SKM-1 (cell line): ENCODE results near the gene LMO7.
"Not testable (repeated sequence)": the region's sequence is repeated elsewhere in the genome, so short reads cannot be mapped to it uniquely, and the experiment has no call there.

ENCODE experiments used
- DNase-seq: peaks from one replicate; lab custom pipeline; 2025; ENCODE audit not compliant: unreplicated experiment; lab: John Stamatoyannopoulos, UW

The LMO7 gene

DNA sequence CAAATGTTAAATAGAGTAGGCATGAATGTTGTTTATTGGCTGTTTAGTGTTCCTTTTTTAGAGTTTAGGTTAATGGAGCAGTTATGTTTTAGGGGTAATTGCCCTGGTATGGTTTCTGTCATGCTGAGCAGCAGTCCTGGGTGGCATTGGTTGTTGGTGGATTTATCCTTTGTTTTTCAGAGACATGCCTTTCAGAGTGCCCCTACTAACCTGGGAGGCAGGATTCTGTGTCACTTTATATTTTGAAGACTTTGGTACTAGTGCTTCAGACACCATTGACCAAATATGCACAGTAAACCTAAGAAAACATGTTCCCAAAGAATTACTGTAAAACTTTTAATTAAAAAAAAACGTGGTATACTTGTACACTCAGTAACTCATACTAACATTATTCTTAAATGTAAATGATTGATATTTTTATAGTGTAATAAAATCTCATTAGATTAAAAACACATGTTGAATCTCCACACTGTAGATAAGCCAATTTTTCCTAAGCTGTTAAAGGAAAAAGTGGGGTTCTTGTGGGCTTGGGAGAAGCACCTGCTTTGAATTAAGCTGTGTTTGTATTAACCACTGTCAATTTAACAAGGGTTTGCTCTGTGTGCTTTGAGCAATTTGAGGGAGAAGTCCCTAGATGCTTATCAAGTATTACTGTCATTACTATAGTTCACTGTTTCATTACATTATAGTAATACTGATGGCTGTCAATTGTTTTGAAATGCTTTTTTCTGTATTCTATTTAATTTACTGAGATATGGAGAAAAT, 133.2 kb downstream of the LMO7 start:
- no peak for DNase-seq

DNA sequence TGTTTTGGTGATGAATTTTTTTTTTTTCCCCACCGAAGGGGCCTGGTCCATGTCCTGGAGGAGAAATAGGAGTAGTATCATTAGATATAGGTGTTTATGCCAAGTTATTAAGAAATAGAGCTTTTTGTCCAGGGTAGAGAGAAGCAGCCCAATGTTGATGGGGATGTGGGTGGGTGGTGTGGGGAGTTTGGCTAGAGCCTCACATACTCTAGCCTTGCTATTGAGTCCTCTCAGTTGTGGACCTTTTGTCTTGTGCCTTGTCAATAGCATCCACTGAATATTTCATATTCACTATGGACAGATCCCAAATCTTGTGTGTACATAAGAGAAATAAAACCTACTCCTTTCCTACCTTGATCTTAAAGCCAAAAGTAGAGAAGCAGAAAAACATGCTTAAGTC, 134.0 kb downstream of the LMO7 start:
- DNase-seq, result no peak

DNA sequence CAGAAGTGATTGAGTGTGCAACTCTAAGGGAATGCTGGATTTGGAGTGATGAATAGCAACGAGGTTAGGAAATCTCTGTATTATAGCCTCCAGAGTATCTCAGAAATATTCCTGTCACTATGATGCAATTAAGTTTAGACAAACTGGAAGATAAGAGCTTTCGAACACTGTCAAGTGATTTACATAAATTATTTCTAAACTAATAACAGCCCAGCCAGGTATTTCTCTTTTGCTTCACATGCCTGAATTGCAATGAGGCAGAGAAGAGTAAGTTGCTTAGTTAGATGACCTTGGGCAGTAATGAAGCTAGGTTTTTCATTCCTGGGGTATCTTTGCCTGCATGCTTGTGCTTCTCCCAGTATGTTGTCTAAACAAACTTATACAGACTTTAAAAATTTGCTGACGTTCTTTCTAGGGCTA, 134.5 kb downstream of the LMO7 start:
- no peak for DNase-seq

DNA sequence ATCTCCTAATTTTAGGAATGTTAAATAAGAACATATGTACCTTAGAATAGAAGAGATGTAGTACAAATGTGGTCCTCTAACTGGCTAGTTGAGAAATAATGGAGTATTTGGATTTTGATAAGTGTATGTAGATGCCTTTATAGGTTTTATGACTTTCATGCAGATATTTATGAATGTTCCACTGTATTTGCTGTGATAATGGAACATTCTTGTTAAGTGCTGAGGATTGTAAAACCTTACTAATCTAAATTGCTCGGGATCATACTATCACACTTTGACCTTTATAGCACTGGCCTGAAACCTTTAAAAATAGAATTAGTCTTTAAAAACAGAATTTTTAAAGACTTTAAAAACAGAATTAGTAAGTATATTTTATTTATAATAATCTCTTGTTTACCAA, 135.1 kb downstream of the LMO7 start:
- no peak for DNase-seq

DNA sequence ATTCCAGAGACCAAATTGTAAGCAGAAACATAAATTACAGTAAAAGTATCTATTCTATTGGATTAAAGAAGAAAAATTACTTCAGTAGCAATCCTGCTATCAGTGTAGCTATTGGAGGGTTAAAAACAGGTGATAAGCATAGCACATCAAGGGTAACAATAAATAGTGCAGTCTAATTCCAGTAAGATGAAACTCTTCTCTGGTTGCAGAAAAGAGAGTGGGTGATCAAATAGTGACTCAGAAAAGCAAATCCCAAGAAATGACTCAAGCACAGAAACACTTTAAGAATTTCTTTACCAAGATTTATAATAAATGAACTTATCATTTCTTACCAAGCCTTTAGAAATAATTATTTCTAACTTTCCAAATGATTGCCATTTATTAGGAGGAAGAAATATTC, 135.7 kb downstream of the LMO7 start:
- DNase-seq, result no peak

DNA sequence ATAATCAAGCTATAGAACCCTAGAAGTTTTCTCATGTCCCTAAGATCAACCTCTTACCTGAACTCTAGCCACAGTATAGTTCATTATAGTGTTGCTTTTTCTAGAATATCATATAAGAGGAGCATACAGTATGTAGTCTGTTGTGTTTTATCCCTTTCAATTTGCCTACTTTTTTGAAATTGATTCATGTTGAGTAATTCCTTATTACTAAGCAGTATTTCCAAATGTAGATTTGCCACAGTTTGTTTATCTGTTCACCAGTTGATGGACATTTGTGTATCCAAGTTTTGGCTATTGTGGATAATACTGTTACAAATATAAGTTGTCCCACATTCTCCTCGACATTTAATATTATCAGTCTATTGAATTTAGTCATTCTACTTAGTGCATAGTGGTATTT, 138.0 kb downstream of the LMO7 start:
- DNase-seq, result no peak

DNA sequence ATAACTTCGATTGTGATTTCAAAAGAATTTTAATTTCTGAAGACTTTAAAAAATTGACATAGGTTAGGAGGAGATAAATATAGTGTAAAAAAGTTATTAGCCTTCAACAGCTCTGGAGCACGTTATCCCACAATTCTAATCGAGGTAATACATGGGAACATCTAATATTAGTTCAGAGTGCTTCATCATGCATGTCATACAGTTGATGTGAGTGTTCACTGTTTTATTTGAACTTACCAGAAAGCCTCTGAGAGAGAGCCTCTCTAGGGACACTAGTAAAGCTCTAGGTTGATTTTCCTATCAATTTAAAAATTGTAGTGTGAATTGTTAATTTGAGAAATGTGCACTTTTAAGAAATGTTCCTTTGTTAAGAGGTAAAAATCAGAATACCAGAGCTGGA, 140.4 kb downstream of the LMO7 start:
- DNase-seq, result no peak

DNA sequence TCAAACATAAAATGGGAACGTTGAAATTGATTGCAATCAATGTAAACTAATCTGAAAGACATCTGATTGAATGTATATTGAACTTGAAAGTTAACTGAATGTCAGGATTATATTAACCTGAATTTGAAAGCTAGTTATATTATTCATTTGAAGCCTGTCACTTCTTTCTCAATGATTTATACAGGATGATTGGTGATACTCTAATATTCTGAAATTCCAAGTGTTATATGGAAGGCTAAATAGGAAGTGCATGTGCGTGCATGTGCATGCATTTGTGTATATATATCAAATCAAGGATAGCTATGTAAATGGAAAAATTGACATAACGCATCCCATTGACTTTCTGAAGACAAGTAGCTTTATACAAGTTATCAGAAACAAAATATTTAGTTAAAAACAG, 143.3 kb downstream of the LMO7 start:
- no peak for DNase-seq

DNA sequence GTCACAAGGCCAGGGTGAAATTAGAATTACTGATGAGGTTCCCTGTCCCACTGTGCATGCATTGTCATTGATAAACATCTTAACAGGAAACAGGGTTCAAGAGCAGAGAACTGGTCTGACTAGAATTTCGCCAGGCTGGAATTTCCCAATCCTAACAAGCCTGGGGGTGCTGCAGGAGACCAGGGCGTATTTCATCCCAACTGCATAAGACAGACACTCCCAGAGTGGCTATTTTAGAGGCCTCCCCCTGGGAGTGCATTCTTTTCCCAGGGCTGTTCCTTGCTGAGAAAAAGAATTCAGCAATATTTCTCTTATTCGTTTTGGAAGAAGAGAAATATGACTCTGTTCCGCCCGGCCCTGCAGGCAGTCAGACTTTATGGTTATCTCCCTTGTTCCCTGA, 144.0 kb downstream of the LMO7 start:
- DNase-seq, result not testable (repeated sequence)

DNA sequence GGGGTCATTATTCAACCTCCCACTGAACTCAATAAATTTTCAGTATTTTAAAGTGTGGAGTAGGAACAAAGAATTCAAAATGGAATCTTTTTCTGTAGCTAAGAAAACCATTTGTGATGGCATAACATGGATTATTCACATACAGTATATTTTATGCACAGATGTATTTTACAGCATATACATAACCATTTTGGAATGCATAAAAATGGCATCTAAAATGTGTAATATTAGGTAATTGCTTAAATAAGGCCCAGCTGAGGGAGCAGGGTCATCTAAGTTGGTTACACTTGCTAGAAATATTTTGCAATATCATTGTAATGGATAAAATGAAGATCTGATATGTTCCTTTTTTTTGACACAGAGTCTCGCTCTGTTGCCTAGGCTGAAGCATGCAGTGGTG, 146.9 kb downstream of the LMO7 start:
- DNase-seq, result no peak

DNA sequence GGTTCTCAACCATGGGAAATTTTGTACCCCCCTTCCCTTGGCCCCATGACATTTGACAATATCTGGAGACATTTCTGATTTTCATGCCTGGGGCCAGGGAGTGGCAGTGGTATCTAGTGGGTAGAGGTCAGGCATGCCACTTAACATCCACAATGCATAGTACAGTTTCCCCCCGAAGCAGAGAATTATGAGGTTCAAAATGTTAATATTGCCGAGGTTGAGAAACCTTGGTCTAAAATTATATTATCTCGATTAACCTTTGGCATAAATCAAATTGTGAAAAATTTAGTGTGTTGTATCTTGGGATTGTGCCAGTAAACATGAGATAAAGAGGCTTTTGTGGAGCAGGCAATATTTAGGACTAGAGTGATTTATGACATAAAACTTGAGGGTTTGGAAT, 147.9 kb downstream of the LMO7 start:
- DNase-seq, result no peak

DNA sequence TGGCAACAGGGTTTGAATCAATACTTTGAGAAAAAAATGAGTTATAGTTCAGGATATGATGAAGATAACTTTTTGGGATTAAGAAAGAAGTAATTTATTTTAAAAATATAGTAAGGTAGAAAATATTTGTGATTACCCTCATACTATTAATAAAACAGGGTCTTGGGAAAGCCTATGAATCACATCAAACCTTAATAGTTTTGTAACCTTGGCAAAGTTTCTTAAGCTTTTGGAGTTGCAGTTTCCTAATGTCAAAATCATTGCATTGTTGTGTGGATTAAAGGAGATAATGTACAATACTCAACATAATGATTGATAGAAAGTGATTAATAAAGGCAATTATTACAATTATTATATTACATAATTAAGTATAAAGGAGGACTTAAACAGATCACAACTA, 149.0 kb downstream of the LMO7 start:
- no peak for DNase-seq

DNA sequence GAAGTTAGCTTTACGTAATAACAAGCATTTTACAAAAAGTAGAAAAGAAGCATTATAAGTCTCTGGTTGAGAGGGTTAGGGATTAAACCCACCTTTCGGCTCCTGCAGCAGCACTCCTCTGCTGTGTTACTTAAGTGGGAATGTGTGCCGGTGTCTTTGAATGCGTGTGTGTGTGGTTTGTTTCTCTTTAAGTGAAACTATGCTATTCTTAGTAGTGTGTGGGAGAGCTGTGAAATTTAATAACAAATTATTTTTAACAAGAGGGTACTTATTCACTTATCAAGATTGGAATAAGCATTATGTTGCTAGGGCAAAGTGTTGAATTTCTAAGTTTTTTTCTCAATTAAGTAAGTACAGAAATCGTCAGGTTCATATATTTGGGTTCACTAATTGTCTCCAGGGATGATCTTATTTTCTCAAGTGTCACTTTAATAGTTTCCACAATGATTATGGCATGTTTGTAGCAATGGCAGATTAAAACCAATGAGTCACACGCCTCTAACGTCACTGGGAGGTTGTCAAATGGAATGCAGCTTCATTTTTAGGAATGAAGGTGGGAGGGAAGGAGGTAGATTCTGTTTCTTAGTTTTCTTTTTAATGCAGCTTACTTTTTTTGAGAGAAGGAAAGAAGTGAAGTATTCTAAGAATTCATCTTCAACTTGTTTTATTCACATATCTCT, 151.3 kb downstream of the LMO7 start:
- no peak for DNase-seq

DNA sequence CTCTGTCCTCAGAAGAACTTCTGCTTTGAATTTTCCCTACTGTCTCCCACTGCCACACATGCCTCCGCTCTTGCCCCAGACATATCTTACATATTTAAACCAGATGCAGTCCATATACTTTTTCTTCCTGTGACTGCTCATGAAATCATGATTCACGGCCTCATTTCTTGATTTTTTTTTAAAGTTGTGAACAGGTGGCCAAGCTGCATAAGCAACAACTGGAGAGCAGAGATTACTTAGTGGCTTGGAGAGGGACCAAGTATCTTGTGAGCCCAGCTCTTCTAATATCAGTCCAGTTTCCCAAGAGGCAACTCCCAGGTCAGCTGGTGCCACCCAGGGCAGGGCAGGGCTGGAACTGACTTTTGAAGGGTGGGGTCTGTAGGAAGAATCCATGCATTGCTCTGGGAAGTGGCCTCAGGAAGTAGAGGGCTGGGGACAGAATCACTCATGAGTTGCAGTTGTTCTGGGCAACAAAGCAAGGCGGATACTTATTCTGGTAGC, 152.4 kb downstream of the LMO7 start:
- DNase-seq, result no peak

DNA sequence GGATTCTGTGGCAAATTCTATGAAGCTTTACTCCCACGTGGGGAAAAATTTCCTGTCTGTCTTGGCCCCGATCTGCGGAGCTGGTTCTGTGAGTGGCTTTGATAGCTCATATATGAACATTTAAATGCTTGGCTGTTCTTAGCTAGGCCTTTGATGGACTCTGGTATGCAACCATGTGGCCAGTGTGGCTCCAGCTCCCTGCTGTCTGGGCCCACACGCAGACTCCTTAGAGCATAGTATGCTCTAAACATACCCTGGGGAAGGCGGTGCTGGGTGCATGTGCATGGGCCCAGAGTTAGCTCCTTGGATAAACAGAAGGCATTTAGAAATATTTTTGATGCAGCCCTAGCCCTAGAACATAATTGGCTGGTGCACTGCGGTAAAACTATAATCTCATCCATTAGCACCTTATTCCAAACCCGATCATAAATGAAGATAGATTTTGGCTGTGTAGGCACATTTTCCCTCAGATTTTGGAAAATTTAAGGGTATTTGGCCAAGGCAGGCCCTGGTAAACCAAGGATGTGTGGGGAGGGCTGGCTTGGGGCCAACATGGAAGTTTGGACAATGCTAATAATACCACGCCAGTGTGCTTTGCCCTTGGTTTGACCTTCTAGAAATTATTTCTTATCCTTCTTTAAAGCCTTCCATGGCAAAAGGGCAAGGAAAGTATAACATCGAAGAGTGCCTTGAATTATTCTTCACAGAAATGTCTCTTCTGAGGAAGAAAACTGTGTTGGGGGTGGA, 153.5 kb downstream of the LMO7 start:
- DNase-seq, result no peak

DNA sequence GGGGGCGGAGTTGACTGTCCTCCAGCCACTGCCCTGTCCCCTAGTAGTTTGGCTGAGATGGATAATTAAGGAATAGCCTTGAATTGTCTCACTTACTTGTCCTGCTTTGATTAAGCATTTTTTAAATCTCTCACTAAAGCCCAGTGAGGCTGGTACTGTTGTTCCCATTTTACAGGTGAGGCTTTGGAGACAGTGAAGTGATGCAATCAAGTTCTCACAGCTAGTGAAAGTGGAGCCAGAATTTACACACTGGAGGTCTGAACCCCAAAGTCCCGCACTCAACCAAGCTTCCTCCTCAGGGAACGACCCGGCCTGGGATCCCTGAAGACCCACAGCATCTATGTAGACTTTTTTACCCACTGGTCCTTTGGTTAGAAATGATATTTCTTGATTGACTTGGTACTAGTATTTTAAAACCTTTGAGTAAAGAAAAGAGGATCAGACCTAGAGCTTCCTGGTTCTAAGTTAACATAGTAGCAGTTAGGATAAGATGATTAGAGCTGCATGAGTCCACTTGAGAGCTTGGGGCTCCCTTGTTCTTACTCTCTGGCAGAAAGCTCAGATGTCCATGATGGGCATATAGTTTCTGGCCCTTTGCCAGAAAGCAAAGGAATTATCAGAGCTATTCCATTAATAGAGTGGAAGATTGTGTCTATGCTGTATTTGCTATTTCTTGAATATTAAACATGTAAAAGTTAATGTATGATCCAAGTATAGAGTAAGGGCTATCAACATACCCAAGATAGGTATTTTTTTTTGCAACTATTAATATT, 154.3 kb downstream of the LMO7 start:
- no peak for DNase-seq

DNA sequence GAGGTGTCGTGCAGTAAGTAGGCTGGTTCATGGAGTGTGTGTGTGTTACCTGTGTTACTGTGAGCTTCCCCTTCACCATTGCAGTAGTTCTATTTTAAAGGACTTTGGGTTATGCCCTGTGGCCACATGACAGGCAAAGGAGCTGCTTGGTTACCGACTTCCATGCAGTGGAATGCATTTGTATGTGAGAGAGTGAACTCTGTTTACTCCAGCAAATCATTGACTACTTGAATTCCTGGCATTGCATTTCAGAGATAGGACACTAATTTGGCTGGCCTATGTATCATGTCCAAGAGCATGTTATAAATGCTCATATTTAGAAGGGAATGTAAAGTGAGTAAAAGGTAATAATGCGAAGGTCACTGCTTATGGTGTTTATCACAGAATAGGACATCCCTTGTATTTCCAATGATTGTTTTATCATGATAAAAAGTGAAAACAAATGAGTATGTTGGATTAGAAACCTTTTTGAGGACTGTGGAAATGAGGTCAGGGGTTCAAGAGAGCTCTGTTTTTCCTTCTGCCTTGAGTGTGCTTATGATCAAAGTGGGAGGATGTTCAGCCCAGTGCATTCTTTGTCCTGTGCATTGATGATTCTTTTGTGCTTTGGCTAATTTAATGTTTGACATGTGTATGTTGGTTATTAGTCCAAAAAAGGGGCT, 156.5 kb downstream of the LMO7 start:
- DNase-seq, result no peak

DNA sequence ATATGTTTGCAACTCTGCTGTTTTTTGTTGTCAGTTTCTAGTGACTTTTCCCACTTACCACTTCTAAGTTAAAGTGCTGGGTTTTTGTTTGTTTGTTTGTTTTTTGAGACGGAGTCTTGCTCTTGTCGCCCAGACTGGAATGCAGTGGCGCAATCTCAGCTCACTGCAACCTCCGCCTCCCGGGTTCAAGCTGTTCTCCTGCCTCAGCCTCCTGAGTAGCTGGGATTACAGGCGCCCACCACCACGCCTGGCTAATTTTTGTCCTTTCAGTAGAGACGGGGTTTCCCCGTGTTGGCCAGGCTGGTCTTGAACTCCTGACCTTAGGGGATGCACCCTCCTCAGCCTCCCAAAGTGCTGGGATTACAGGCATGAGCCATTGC, 157.0 kb downstream of the LMO7 start:
- not testable (repeated sequence) for DNase-seq

DNA sequence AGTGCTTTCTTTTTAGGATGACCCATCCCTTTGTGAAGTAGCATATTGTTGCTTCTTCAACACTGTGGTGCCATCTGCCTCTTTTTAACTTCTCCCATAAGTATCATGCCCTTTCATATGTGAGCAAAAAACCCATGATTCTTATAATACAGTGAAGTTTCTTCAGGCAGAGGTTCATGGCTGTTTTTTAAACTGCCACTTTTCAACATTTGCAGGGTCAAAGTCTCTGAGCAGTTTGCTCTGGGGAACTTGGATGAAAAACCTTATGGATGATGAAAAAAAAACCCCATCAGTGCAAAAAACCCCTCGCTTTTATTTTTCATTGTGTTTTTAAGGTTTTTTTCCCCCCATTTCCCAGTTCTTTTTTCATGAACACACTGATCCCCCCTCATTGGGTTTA, 158.5 kb downstream of the LMO7 start:
- DNase-seq, result no peak

DNA sequence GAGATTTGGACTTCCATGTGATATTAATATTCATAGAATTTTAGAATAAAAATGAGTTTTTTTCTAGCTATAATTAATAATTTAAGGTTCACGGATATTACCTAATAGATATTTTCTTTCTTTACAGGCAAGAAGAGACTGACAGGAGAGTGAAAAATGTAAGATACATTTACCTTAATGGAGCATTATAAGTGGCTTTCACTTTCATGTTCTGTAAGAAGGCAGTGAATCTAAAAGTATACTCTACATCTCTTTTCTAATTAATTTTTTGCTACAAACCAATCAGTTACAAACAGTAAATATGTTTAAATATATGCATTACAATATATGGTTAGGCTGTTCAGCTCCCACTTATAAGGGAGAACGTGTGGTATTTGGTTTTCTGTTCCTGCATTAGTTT, 159.1 kb downstream of the LMO7 start:
- DNase-seq, result no peak

DNA sequence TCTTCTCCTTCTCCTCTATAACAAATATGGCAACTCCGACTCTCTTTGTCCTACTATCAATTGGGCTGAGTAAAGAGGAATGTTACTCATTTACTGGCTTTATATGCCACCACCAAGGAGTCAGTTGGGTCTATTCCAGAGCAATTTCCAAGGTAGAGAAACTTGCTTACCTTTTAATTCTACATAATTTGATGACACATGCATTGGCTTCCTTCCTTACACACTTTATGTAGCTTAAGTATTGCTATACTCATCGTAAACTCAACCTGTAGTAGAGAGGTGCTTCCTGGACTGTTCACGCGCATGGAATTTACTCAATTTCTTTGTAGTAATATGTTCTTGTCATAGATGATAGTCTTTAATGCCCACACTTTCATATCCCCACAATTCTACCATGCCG, 160.7 kb downstream of the LMO7 start:
- DNase-seq, result no peak
